Activated CD4-positive, alpha-beta T cell treated with anti-CD3 and anti-CD28 coated beads for 1 hour (primary cell): ENCODE data around the gene BICC1.

Experiments used
- DNase-seq: peaks from one replicate; pipeline ENCODE4 v3.0.0-alpha.2; 2020

Gene BICC1

DNA sequence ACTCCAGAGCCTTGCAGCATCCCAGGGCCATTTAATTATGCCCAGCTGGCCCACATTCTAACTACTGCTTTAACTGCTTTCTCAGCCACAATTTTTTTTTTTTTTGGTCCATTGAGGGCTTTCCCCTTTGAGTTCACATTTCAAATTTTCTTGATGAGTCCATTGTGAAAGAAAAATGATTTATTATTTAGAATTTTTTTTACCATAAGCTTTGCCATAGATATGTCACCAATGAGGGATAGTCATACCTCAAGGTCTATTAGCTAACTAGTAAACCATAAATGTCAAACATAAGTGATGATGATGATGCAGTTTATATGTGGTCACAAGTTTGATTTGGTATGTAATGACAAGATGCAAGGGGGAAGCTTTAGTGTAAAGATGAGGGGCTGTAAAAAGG, 282.9 kb downstream of the BICC1 start:
- DNase-seq, result no peak

DNA sequence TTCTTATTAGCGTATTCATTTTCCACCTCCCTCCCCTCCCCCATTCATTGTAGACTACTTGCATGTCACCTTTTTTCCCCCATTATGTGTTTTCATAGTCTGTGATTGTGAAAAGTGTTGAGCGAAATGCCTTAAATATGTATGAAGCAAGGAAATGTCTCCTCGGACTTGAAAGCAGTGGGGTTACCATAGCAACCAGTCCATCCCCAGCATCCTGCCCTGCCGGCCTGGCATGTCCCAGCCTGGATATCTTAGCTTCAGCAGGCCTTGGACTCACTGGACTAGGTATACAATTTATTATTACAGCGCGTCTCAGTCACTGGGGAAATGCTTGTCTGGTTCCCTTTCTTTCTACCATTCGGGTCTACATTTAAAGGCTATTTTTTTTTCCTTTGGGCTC, 283.6 kb downstream of the BICC1 start:
- no peak for DNase-seq

DNA sequence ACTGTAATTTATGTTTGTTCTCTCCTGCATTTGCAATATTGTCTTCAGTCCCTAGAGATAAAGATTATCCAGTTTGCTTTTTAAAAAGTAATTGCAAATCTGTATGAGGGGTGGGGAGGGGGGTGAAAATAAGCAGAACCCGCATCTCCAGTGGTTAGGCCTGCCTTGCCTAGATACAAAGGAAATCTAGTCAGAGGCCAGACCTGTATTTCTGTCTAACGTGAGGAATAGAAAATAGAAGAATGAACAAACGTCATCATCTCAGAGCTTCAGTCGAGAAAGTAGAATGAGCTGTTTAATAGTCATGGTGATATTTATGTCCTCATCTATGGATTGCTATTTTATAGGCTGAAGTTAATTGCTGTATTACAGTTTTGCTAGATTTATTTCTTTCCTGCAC, 284.2 kb downstream of the BICC1 start:
- no peak for DNase-seq

DNA sequence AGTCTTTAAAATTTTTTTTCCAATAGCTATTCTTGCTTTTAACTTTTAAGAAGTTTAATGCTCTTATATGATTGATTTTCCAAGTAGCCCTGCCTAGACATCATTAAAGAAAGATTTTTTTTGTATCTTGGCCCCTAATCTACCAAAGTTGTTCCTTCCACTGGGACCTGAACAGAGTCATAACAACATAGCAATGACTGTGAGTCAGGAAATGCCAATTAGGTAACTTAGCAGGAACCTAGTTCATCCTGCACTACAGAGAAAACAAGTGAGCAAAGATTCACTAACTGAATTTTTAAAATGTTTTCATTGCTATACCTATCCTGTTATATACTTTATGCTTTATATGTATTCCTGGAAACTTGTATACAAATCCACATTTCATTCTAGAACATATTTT, 284.7 kb downstream of the BICC1 start:
- no peak for DNase-seq

DNA sequence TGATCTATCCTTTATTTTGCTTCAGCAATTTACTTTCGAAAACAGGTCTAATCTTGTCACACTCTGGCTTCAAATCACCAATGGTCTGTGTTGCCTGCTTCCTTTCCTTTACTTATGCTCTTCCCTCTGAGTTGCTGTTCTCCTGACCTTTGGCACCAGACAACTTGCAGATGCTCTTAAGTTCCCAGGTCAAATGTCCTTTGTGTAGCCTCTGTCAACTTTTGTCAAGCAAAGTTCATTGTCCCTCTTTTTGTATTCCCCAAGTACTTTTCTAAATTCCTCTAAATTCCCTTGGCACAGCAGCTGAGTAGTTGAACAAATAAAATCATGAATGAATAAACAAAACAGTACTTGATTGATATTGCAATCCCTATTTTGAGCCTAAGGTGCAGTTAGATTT, 289.4 kb downstream of the BICC1 start:
- DNase-seq, result no peak

DNA sequence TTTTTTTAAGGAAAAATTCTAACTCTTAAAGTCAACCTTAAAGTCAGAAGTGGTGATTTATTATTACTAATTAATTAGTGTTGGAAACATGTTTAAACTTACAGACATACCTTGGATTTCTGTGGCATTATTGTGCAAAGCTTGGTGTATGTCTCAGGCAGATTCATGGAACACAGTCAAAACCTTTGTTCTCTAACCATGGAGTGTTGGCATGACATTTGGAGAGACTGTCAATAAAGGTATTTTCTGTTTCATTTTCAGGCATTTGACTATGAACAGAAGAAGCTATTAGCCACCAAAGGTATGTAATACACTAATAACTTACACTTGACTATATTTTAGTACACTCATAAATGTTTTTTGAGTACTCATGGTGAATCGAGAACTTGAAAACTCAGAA, 293.7 kb downstream of the BICC1 start:
- DNase-seq, result no peak

DNA sequence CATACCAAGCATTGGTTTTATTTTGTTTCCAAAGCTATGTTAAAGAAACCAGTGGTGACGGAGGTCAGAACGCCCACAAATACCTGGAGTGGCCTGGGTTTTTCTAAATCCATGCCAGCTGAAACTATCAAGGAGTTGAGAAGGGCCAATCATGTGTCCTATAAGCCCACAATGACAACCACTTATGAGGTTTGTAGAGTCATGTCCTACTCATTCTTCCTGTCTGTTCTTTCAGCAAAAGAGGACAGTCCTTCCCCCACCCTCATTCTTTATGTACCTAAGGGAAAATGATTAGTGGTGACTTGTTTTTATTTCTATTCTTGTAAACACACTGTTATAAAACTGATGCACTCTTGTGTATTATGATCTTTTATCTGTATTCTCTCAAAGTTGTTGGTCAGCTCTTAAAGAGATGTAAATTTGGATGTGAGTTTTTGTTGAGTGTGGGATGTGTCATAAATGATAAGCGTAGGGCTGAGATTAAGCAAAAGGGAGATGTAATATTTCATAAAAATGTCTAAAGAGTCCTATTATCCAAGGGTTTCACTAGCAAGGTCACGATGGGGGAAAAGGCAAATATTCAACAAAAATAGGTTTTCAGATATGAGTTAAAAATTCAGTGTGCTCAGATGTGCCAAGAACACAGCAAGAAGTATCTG, 294.4 kb downstream of the BICC1 start:
- DNase-seq, result no peak

DNA sequence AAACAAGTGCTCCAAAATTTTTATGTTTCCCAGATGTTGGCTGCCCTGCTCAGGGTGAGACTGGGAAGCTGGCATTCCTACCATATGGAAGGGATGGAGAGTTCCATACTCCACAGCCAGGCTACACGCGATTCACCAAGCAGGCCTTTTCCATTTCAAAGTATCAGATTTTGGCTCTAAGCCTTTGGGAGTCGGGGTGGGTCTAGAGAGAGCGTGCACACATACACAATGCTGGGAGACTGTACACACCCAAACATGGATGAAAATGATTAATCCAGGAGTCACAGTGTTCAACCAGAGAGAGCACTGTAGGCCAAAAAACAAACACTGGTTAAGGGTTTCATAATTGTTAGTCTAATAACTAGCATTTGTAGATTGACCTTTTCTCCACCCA, 295.0 kb downstream of the BICC1 start:
- DNase-seq, result no peak

DNA sequence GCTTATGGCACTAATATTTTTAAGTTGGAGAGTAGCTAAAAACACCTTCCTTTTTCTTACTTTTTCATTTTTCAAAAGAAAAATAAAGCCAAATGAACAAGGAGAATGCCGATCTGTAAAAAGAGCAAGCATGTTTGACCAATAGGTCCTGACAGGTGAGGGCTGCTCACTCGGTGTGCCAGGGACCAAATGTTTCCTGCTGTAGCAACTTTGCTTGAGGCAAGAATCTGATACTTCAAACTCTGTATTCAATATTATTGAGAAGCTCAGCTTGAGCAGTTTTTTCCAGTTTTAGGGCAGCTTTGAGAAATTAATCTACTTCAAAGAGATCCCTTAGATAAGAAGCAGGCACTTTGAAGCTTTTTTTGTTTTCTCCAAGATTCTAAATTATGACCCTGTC, 298.1 kb downstream of the BICC1 start:
- DNase-seq, result no peak

DNA sequence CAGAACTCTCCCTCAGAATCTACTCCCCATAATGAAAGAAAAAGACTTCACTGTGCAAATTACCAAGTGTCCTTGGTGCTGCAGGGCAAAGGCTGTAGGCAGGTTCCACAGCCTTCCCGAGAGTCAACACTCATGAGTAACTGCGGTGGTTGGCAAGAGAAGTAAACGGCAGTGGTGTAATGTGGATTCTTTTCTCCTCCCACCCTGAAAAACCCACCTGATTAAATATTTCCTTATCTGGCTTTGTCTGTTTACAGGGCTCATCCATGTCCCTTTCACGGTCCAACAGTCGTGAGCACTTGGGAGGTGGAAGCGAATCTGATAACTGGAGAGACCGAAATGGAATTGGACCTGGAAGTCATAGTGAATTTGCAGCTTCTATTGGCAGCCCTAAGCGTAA, 300.9 kb downstream of the BICC1 start:
- DNase-seq, result no peak

DNA sequence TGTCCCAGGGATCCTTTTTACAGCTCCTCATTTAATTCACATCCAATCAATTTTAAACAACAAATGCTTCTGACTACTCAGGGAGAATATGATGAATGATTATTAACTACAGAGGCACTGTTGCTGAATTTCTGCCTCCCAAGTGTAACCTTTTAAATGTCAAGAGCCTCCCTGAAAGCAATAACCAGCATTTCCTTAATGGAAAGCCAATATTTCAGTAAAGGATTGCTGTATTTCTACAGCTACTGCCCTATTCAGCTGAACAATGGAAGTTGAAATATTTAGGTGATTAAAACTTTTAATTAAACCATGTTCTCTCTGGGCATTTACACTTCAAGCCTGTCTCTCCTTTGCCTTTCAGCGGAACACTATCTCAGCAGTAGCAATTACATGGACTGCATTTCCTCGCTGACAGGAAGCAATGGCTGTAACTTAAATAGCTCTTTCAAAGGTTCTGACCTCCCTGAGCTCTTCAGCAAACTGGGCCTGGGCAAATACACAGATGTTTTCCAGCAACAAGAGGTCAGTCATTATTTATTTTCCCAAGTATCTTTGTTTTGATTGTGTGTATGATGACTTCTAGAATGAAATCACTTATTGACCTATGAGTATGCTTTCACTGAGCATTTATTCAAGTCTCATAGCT, 304.7 kb downstream of the BICC1 start:
- DNase-seq, result no peak

DNA sequence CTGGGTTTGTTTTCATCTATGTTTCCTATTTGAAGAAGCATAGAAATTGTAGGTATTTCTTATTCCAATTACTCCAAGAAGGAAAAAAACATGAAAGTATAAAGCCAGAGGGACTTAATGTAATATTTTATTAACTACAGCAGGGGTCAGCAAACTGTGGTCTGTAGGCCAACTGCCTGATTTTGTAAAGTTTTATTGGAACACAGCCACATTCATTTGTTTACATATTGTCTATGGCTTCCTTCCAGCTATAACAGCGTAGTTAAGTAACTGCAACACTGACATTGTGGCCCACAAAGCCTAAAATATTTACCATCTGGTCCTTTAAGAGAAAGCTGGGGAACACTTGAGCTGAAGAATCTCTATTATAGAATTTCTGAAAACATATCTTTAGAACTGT, 306.2 kb downstream of the BICC1 start:
- DNase-seq, result no peak

DNA sequence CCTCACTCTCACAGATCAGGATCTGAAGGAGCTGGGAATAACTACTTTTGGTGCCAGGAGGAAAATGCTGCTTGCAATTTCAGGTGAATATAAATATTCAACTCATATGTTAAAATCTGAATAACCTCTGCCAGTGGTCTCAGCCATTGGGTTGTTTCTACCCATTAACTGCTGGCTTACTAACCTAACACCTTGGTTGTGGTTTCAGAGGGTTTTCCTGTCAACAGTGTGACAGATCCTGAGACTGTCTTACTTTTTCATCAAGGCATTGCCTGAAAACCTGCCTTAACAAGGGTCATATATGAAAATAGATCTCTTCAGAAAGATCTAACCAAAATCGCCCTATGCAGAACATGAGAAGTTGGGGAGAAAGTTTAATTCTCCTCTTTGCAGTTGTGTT, 307.7 kb downstream of the BICC1 start:
- no peak for DNase-seq

DNA sequence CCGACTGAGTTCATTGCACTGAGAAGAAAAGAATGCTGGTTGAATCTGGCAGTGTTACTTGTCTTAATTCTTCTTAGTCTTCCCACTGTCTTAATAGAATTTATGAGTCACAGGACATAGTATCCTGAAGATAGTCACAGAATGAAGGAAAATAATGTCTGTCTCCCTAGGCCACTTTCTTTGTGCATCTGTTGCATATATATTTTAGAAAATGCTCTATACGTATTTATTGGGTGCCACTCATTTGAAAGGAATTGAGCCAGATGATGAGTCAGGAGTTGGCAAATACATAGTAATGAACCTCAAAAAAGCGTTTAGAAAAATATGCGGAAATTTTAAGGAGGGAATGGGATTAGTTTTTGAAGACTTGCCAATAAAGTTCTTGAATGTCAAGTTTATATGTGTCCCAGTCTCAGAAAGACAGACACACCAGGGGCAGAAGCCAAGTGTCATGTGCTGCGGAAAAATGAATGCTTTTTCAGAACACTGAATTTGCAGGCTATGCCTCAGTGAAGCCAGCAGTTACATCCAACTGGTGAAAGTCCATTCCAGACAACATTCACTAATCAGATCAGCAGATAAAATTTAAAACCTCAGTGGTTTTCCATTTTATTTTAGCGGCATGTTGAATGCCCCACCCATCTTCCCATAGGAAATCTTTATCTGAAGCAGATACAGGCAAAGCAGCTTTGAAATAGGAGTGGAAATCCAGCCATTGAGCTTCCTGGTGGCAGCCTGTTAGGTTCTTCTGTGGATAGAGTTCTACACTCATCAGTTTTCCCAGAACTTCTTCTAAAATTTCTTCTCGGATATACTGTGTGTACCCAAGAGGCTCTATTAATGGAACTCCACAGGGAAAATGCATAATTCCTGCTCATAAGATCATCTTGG, 308.4 kb downstream of the BICC1 start:
- DNase-seq, result no peak

DNA sequence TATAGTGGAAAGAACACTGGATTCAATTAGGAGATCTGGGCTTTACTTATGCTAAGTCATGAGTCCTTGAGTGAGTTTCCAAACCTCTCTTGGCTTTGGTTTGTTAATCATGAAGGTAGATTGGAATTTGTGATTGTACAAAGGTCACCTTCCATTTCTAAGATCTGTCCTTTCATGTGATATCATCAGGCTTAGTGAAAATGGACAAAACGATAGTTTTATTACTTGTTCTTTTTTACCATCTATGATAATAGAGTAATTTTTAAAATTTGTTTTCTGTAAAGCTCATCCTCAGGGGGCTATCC, 309.0 kb downstream of the BICC1 start:
- DNase-seq, result no peak

DNA sequence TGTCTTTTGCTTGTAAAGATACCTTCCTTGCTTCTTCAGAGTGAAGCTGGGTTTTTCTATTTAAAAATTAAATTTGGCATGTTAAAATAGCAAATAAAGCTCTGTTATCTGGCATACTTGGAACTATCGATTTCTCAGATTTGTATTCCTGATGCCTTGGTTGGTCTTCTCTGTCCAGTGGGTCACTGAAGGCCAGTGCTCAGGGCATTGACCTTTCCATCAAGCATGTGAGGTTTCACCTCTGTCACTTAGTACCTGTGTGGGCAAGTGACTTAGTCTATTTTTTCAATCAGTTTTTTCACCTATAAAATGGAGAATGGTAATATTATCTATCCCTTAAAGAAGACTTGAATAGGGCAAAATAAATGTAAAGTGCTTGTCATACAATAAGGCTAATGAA, 311.3 kb downstream of the BICC1 start:
- DNase-seq, result no peak

DNA sequence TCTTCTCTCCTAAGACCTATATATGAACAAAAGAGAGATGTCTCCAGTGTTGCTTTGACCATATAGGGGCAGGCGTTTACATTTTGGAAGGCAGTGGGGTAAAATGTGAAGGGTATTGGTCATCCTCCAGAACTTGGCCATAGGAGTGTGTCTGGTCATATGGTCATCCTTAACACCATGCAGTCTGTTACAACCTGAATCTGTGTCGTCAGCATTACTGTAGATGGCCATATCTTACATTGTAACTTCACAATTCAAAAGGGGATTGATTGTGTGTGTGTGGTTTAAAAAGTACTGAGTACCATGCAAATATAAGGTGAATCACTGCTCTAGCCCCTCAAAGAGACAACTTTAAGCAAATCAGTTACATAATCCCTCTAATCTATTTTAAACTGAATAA, 311.7 kb downstream of the BICC1 start:
- DNase-seq, result no peak

DNA sequence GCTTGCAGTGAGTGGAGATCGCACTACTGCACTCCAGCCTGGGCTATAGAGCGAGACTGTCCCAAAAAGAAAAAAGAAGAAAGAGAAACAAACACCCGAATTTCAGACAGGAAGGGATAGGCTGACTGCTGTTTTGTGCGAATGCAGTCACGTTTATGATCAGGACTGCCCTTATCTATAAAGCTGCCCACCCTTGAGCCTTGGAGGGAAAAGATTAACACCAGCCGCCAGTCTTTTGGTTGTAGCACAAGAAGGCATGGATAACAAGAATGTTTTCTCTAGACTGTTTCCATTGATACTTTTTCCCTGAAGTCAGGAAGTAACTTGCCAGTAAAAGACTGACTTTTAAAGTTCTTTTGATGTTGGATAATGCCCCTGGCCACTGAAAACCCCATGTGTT, 314.0 kb downstream of the BICC1 start:
- DNase-seq, result no peak

DNA sequence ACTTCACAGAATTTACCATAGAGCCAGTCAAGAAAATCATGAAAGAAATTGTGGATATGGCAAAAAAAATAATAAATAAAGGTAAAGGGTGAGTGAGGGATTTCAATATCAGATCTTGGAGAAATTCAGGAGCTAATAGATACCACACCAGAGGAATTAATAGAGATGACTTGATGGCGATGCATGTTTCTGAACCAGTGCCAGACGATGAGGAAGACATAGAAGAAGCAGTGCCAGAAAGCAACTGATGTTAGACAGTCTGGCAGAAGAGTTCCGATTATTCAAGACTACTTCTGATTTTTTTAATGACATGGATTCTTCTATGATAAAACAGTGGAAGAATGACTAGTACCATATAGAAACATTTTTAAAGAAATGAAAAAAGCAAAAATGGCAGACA, 314.7 kb downstream of the BICC1 start:
- no peak for DNase-seq

DNA sequence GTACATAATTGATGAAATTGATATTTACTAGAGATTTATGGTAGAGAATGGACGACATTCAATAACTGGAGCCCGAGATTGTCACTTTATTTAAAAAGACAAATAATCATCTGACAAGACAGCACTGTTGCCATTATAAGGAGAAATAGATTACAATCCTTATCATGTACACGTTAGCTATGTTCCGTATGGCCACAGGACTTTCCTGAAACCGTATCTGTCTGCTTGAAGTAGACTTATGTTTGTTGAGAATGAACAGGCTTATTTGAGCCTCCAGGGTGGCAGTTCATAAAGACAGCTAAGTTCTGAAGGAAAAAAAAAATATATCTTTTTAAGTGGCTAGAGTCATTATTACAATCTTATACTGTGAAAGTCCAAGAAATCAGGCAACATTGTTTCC, 317.2 kb downstream of the BICC1 start:
- DNase-seq, result no peak

DNA sequence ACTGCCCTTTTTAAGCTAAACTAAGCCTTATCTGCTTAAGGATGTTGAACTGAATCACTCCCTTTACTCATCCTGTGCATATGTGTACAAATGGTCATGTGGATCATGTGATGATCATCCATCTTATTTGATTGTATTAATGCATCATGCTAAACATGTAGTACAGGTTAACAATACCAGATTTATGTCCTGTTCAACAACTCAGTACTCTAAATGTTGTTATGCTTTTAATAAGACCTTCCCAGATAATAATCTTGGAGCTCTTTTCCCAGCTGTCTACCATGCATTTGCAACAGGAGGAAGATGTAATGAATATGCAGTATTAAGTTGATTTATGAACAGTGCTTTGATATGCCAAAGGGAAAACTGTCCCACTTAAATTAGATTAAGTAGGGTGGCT, 318.0 kb downstream of the BICC1 start:
- no peak for DNase-seq

DNA sequence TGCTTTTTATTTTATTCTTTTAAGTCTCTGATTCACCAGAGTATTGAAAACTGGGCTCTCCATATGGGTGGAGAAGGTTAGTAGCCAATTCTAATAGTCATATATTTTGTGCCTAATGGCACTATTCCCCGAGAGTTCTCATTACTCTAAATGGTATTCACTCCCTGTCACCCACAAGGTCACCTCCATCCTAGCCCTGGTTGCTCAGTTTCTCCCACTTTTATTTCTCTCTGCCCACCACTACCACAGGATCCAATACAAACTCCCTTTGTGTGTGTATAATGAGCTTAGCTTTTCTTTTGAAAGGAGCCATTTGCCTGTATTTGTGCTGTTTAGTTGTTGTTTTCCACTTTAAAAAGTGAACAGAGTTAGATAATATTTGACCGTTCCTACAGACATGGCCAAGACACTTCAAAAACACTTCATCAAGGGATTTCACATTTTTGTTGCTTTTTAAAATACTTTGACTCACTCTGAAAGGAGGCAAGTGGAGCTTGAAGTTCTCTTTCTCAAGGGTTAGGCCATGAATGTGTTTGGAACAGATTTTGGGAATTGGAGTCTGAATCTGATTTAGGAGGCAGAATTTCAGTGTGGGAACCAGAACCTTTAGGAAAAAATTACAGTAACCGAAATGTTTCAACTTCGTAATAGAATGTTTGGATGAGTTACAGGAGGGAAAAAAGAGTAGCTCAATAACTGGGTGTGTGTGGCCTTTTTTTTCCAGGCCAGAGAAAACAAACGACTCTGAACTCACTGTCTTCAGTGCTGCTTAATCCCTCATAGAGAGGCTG, 321.3 kb downstream of the BICC1 start:
- no peak for DNase-seq

DNA sequence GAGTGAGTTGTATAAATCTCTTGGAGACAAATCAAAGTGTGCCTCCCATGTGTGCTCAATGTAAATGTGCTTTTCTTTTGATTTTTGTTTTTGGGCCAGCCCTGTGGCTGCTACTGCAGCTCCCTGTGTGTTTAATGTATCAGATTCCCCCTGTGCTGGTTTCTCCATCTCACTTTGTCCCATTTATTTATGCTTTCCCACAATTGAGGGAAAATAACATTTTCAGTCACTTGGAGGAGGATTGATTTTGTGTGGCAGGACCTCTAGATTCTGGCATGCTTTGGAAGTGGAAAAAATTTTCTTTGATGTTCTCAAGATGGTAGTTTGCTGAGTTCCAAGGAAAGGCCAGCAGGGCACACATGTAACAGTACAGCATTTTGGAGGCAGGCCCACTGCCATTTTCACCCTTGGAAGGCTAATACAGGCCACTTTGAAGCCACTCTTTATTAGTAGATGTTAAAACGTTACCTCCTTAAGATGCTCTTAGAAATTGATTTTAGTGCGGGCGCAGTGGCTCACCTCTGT, 323.6 kb downstream of the BICC1 start:
- no peak for DNase-seq
